HEK293 (cell line): Measurements from ENCODE around the gene AATK.

Experiments
- CTCF ChIP-seq: fragments of 450-650 bp; formaldehyde crosslinking; IDR thresholded peaks from 2 replicates; pipeline ENCODE4 v1.5.1; 2016; ENCODE audit warnings: missing biosample characterization, missing genetic modification characterization
- GLIS1 ChIP-seq: fragments of 450-650 bp; formaldehyde crosslinking; IDR thresholded peaks from 2 replicates; pipeline ENCODE4 v1.5.1; 2016; ENCODE audit warnings: missing biosample characterization, missing genetic modification characterization
- GLIS2 ChIP-seq: fragments of 450-650 bp; formaldehyde crosslinking; IDR thresholded peaks from 2 replicates; pipeline ENCODE4 v1.5.1; 2016; ENCODE audit warnings: missing biosample characterization, missing genetic modification characterization
- HOXA7 ChIP-seq: sonication (generic); formaldehyde crosslinking; IDR thresholded peaks from 2 replicates; pipeline ENCODE4 v1.8.1; 2022; ENCODE audit warnings: missing genetic modification reagents, borderline replicate concordance
- KLF9 ChIP-seq: fragments of 450-650 bp; formaldehyde crosslinking; IDR thresholded peaks from 2 replicates; pipeline ENCODE4 v1.5.1; 2016; ENCODE audit warnings: missing biosample characterization, missing genetic modification characterization, low read depth
- PATZ1 ChIP-seq: fragments of 450-650 bp; formaldehyde crosslinking; IDR thresholded peaks from 2 replicates; pipeline ENCODE4 v1.5.1; 2016; ENCODE audit warnings: missing biosample characterization, missing genetic modification characterization
- ZBTB11 ChIP-seq: fragments of 450-650 bp; formaldehyde crosslinking; conservative IDR thresholded peaks from 2 replicates; pipeline ENCODE4 v1.5.1; 2016; ENCODE audit warnings: low read depth, missing biosample characterization, missing genetic modification characterization
- ZBTB7A ChIP-seq: fragments of 450-650 bp; formaldehyde crosslinking; IDR thresholded peaks from 2 replicates; pipeline ENCODE4 v1.5.1; 2016; ENCODE audit warnings: low read depth, missing biosample characterization, missing genetic modification characterization
- ZEB2 ChIP-seq: fragments of 450-650 bp; formaldehyde crosslinking; IDR thresholded peaks from 2 replicates; pipeline ENCODE4 v1.5.1; 2016; ENCODE audit warnings: missing biosample characterization, missing genetic modification characterization
- ZNF121 ChIP-seq: fragments of 450-650 bp; formaldehyde crosslinking; IDR thresholded peaks from 2 replicates; pipeline ENCODE4 v1.5.1; 2016; ENCODE audit warnings: missing biosample characterization, missing genetic modification characterization
- ZNF133 ChIP-seq: fragments of 450-650 bp; formaldehyde crosslinking; IDR thresholded peaks from 2 replicates; pipeline ENCODE4 v1.5.1; 2016; ENCODE audit warnings: missing biosample characterization, missing genetic modification characterization
- ZNF175 ChIP-seq: fragments of 450-650 bp; formaldehyde crosslinking; IDR thresholded peaks from 2 replicates; pipeline ENCODE4 v1.5.1; 2016; ENCODE audit warnings: missing biosample characterization, missing genetic modification characterization
- ZNF2 ChIP-seq: fragments of 450-650 bp; formaldehyde crosslinking; IDR thresholded peaks from 2 replicates; pipeline ENCODE4 v1.5.1; 2016; ENCODE audit warnings: missing biosample characterization, missing genetic modification characterization
- ZNF423 ChIP-seq: fragments of 450-650 bp; formaldehyde crosslinking; IDR thresholded peaks from 2 replicates; pipeline ENCODE4 v1.5.1; 2016; ENCODE audit warnings: missing biosample characterization, missing genetic modification characterization
- ZNF529 ChIP-seq: fragments of 450-650 bp; formaldehyde crosslinking; IDR thresholded peaks from 2 replicates; pipeline ENCODE4 v1.5.1; 2017; ENCODE audit warnings: missing genetic modification characterization, missing biosample characterization; ENCODE audit not compliant: insufficient replicate concordance
- ZNF561 ChIP-seq: fragments of 450-650 bp; IDR thresholded peaks from 2 replicates; pipeline ENCODE4 v1.5.1; 2018; ENCODE audit warnings: missing biosample characterization, missing genetic modification characterization, borderline replicate concordance
- ZNF660 ChIP-seq: fragments of 450-650 bp; IDR thresholded peaks from 2 replicates; pipeline ENCODE4 v1.5.1; 2018; ENCODE audit warnings: missing biosample characterization, mild to moderate bottlenecking, missing genetic modification characterization
- ZNF76 ChIP-seq: fragments of 450-650 bp; formaldehyde crosslinking; IDR thresholded peaks from 2 replicates; pipeline ENCODE4; 2016; ENCODE audit warnings: low read depth, missing biosample characterization, missing genetic modification characterization, borderline replicate concordance
- ZNF777 ChIP-seq: fragments of 450-650 bp; formaldehyde crosslinking; IDR thresholded peaks from 2 replicates; pipeline ENCODE4 v1.5.1; 2017; ENCODE audit warnings: missing biosample characterization, missing genetic modification characterization, borderline replicate concordance
- ZSCAN4 ChIP-seq: fragments of 450-650 bp; formaldehyde crosslinking; IDR thresholded peaks from 2 replicates; pipeline ENCODE4 v1.5.1; 2017; ENCODE audit warnings: missing biosample characterization, missing genetic modification characterization

The AATK gene

DNA sequence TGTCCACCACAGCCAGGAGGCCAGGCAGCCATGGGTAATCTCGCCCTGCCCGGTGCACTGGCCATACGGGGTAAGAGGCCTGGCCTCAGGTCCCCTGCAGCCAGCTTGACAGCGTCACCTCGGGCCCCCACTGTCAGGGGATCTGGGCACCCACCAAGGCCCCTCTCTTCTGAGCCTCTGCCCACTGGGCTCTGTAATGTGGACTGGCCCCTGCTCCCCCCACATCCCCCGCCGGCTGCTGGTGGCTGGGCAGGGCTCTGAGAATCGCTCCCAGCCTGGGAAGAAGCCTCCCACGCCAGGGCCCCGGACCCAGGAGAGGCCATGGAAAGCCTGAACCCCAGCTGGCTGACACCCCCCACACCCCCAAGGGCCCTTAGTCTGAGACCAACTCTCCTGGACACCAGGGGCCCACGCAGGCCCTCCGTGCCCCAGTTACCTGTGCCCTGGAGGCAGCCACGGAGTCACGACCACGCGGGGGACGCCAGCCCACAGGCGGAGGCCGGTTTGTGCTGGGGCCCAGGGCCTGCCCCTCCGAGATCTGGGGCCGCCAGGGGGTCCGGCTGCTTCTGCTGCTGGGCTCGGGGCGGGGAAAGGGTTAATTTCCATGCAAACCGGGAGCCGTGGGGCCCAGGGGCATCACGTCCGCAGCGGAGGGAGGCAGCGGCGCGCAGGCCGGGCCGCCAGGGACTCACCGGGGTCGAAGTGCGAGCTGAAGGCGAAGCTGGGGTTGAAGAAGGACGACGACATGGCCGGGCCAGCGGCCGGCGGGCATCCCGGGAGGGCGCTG lies 582 bp downstream of the AATK start, which contains the start of gene PVALEF (continued):
- TF ChIP-seq ZSCAN4 (tag by site-specific recombination) (no peak), HOXA7 (CRISPR knock-in tag) (no peak), ZNF175 (tag by site-specific recombination) (no peak), PATZ1 (peak; percentile 59; the same call in 1 of the 2 replicates), ZBTB11 (no peak), GLIS2 (peak; percentile 88), ZNF777 (tag by site-specific recombination) (0 out of 2 replicates have a peak, but pooled peaks have one; percentile 20), ZEB2 (tag by site-specific recombination) (peak; percentile 69; the same call in 1 of the 2 replicates), ZNF76 (peak; percentile 17; the same call in 1 of the 2 replicates), CTCF (tag by site-specific recombination) (peak; percentile 52; the same call in 1 of the 2 replicates), ZNF121 (tag by site-specific recombination) (0 out of 2 replicates have a peak, but pooled peaks have one; percentile 15), ZNF133 (no peak), GLIS1 (tag by site-specific recombination) (peak; percentile 61; the same call in 1 of the 2 replicates), ZBTB7A (tag by site-specific recombination) (0 out of 2 replicates have a peak, but pooled peaks have one; percentile 65), ZNF561 (tag by site-specific recombination) (peak; percentile 36; the same call in 1 of the 2 replicates), ZNF660 (tag by site-specific recombination) (no peak), KLF9 (0 out of 2 replicates have a peak, but pooled peaks have one; percentile 12), ZNF2 (tag by site-specific recombination) (peak; percentile 48; the same call in 1 of the 2 replicates), ZNF423 (tag by site-specific recombination) (0 out of 2 replicates have a peak, but pooled peaks have one; percentile 13), ZNF529 (tag by site-specific recombination) (no peak)
